Measurements from ENCODE around the gene ERG28.

Gene ERG28

DNA sequence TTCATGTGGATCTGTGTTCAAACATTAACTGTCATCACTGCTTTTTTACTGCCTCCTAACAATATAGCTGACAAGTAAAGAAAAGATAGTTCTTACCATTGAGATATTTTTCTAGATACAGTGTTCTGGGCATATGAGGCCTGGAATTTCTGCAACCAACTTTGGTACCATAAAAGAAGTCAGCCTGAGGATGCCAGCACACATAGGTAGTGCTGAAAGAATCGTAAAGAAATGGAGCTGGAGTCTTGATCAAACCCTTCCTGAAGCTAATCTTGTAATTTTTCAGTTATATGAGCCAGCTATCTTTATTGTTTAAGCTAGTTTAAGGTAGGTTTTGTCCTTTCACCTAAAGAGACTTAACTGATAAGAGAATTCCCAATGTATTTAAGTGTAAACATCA lies 11.3 kb downstream of the ERG28 start:
- Mint-ChIP-seq H3K27me3 (no peaks in the 10 kb centered on the region), H3K4me1 (ENCODE audit: low read depth) (peaks cover 6% of the 10 kb centered on the region), H3K27ac (no peak overlapping the region), H3K36me3 (ENCODE audit: low read depth) (peaks cover 76% of the 10 kb centered on the region), H3K9me3 (no peaks in the 10 kb centered on the region), H3K4me3 (no peak overlapping the region)
- DNase-seq = no peak

DNA sequence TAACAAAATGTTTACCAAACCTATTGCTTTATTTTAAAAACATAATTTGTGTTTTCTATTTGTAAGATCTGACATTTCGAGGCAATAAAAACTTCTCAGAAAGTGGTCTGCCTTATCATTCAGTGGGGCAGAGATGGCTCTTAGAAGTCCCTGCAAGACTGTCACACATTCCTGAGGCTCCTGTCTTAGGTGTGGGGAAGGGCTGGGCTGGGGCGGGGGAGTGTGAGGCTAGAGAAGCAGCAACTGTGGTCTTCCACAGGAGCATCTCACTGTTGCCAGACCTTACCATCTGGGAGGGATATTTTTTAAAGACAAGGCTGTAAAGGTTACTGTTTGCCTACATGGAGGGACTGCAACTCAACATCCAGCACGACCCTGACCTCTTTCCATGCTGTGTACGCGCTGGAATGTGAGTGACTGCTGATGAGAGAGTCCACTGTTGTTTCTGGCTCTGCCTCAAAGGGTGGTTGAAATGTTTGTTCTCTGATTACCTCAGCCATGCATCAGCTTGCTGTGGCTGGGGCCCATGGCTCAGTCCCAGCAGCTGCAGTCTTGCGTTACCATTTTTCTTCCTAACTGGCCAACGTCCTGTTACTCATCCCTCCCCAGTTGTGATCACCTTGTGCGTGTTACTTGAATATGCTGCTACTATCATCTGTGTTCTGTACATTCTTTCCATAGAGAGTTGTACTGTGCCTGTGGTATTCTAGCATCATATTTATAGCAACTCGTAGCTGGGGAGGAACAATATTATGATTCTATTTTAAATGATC lies 12.4 kb downstream of the ERG28 start:
- DNase-seq = no peak
- no peak overlapping the region for H3K4me3 Mint-ChIP-seq
- H3K36me3 Mint-ChIP-seq (ENCODE audit: low read depth) = peaks cover 70% of the 10 kb centered on the region
- H3K9me3 Mint-ChIP-seq = no peaks in the 10 kb centered on the region
- H3K27me3 Mint-ChIP-seq = no peaks in the 10 kb centered on the region
- H3K4me1 Mint-ChIP-seq (ENCODE audit: low read depth) = no peaks in the 10 kb centered on the region
- H3K27ac Mint-ChIP-seq = no peak overlapping the region

DNA sequence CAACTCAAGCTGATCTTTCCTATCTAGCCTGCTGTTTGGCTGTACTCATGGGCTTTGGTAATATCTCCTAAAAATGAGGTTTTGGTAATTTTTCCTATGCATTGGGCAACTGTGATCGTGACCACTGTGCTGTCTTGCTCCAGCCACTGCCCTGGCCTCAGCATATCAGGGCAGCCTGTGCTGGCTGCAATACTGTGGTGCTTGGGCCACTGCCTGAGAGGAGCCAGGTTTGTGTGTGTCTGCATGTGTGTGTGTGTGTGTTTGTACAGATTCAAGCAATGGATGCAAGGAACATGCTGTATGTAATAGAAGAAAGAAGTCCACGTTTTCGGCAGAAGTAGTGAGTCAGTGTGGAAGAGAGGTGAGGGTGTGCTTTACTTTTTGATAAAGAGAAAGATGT lies 13.0 kb downstream of the ERG28 start:
- H3K27me3 Mint-ChIP-seq = no peaks in the 10 kb centered on the region
- no peak overlapping the region for H3K27ac Mint-ChIP-seq
- peaks cover 66% of the 10 kb centered on the region for H3K36me3 Mint-ChIP-seq (ENCODE audit: low read depth)
- no peaks in the 10 kb centered on the region for H3K4me1 Mint-ChIP-seq (ENCODE audit: low read depth)
- H3K4me3 Mint-ChIP-seq = no peak overlapping the region
- DNase-seq = no peak
- H3K9me3 Mint-ChIP-seq = no peaks in the 10 kb centered on the region

DNA sequence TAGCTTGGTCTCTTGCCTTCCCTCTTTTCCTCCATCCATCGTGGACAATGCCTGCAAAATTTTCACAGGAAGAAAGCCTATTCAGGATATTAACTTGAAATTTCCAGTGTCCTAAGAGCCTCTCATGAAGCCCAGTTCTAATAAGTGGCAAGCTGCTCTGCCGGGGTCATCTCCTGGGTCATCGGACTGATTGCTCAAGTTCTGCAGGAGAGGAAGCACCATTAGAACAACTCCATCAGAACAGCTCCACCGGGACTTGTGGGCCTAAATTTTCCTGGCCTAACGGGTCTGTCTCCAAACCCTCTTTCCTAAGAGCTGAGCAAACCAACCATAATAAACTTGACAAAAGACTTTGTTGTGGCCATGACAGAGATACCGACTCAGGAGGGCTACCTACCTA lies 13.9 kb downstream of the ERG28 start:
- H3K27me3 Mint-ChIP-seq = no peaks in the 10 kb centered on the region
- peaks cover 58% of the 10 kb centered on the region for H3K36me3 Mint-ChIP-seq (ENCODE audit: low read depth)
- no peaks in the 10 kb centered on the region for H3K9me3 Mint-ChIP-seq
- no peaks in the 10 kb centered on the region for H3K4me1 Mint-ChIP-seq (ENCODE audit: low read depth)
- no peak overlapping the region for H3K4me3 Mint-ChIP-seq
- DNase-seq = no peak
- no peak overlapping the region for H3K27ac Mint-ChIP-seq

DNA sequence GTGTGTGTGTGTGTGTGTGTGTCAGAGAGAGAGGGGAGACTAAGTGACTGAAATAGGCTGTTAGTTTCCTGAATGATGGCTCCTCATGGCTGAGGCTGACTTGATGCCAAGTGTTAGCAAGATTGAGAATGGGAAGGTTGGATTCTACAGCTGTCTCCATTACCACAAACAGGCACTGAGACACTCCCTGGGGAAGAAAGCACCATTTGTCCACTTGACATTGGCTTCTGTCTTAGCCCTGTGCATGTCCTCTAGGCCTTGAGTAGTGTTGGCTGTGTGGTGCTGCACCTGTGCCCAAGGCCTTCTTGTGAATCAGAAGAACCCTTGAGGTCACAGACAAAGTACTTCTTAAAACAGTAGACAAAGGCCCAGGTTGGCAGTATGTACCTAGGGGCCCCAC lies 15.6 kb downstream of the ERG28 start:
- Mint-ChIP-seq H3K4me3 (no peak overlapping the region), H3K9me3 (no peaks in the 10 kb centered on the region), H3K36me3 (ENCODE audit: low read depth) (peaks cover 41% of the 10 kb centered on the region), H3K4me1 (ENCODE audit: low read depth) (no peaks in the 10 kb centered on the region), H3K27me3 (no peaks in the 10 kb centered on the region), H3K27ac (no peak overlapping the region)
- no peak for DNase-seq

DNA sequence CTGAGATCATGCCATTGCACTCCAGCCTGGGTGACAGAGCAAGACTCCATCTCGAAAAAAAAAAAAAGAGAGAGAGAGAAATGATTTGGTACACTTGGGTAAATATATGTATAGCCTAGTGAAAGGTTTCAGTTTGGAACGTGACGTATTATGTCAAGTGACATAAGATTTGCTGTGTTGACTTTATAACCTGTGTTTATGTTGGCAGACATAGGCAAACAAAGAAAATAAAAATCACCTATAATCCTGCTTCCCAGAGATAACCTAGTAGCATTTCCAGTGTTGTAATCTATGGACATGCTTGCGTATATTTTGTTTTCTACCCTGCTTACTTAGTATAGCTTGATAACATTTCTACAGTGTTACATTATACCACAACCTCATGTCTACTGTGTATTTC lies 16.7 kb downstream of the ERG28 start:
- Mint-ChIP-seq H3K9me3 (no peaks in the 10 kb centered on the region), H3K27me3 (no peaks in the 10 kb centered on the region), H3K36me3 (ENCODE audit: low read depth) (peaks cover 34% of the 10 kb centered on the region), H3K4me3 (no peak overlapping the region), H3K27ac (no peak overlapping the region), H3K4me1 (ENCODE audit: low read depth) (no peaks in the 10 kb centered on the region)
- no peak for DNase-seq

DNA sequence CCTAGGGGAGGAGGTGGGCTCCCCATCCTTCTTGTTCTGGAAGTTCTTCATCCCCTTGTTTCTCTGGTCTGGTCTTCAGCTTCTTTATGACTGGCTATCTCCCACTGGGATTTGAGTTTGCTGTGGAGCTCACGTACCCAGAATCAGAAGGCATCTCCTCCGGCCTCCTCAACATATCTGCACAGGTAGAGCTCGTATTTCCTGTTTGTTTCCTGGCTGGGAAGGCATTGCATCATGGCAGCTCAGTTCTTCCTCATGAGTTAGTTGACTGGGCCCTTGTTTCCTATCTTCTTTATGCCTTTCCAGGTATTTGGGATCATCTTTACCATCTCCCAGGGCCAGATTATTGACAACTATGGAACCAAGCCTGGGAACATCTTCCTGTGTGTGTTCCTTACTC lies 19.8 kb downstream of the ERG28 start:
- no peak overlapping the region for H3K4me3 Mint-ChIP-seq
- H3K27me3 Mint-ChIP-seq = no peaks in the 10 kb centered on the region
- peak overlapping the region; percentile 5 for H3K27ac Mint-ChIP-seq
- DNase-seq = no peak
- peaks cover 15% of the 10 kb centered on the region for H3K36me3 Mint-ChIP-seq (ENCODE audit: low read depth)
- H3K4me1 Mint-ChIP-seq (ENCODE audit: low read depth) = no peaks in the 10 kb centered on the region
- no peaks in the 10 kb centered on the region for H3K9me3 Mint-ChIP-seq

DNA sequence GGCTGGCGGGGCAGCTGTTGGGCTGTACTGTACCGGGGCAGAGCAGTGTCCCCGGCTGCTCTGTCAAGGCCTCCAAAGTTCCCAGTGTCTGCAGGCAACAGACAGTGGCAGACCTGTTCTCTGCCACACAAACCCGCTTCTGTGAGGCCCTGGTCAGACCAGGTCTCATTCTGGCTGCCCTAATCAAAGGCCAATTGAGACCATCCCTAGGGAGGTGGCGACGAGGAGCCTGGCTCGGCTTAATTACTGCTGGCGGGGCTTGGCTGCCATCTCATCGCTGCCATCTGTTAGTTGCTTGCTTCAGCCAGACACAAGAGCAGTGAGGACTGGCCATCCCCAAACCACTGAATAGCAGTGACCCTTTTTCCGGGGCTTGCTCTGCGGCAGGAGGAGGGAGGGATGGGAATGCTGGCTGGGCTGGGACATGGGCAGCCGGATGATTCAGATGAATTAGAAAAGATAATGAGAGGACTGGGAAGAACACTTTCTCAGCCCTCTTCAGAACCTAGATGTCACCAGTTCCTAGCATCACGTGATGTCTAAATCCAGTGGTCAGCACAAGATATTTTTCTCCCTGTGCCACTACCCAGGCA lies 24.5 kb downstream of the ERG28 start:
- Mint-ChIP-seq H3K4me3 (no peak overlapping the region), H3K27me3 (no peaks in the 10 kb centered on the region), H3K9me3 (no peaks in the 10 kb centered on the region), H3K27ac (no peak overlapping the region), H3K4me1 (ENCODE audit: low read depth) (no peaks in the 10 kb centered on the region), H3K36me3 (ENCODE audit: low read depth) (peaks cover 14% of the 10 kb centered on the region)
- no peak for DNase-seq

DNA sequence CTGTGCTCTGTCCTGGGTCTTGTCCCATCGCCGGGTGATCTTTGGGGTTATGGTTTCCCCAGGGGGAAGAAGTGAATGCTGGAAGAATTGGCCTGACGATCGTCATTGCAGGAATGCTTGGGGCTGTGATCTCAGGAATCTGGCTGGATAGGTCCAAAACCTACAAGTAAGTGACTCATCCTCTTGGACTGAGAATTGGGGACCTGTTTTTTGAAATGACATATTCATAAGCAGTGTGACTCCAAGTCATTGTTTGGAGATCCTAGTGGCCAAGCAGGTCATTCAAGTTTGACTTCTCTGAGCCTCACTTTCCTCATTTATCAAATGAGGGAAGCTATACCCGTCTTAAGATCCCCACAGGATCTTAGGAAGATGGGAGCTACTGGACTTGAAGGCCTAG lies 25.8 kb downstream of the ERG28 start:
- Mint-ChIP-seq H3K36me3 (ENCODE audit: low read depth) (peaks cover 14% of the 10 kb centered on the region), H3K4me1 (ENCODE audit: low read depth) (no peaks in the 10 kb centered on the region), H3K27ac (no peak overlapping the region), H3K9me3 (no peaks in the 10 kb centered on the region), H3K4me3 (no peak overlapping the region), H3K27me3 (no peaks in the 10 kb centered on the region)
- no peak for DNase-seq

DNA sequence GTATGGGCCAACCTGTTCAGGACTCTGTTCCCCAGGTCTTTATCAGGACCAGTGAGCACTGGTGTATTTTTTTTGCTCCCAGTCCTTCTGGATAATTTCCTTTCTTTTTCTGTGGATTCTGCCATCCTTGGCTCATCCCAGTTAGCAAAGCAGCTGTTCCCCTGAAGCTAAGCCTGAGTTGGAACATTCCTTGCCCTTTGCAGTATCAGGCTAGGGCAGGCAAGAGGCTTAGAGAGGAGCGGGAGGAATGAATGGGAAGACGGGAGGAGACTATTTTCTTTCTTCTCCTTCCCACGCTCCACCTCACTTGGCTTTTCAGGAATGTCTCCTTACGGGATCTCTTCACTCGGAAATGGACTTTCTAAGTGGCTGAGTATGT lies 29.2 kb downstream of the ERG28 start:
- H3K27me3 Mint-ChIP-seq = no peaks in the 10 kb centered on the region
- no peaks in the 10 kb centered on the region for H3K4me1 Mint-ChIP-seq (ENCODE audit: low read depth)
- DNase-seq = no peak
- H3K27ac Mint-ChIP-seq = no peak overlapping the region
- no peak overlapping the region for H3K4me3 Mint-ChIP-seq
- H3K36me3 Mint-ChIP-seq (ENCODE audit: low read depth) = peaks cover 6% of the 10 kb centered on the region
- H3K9me3 Mint-ChIP-seq = no peaks in the 10 kb centered on the region

DNA sequence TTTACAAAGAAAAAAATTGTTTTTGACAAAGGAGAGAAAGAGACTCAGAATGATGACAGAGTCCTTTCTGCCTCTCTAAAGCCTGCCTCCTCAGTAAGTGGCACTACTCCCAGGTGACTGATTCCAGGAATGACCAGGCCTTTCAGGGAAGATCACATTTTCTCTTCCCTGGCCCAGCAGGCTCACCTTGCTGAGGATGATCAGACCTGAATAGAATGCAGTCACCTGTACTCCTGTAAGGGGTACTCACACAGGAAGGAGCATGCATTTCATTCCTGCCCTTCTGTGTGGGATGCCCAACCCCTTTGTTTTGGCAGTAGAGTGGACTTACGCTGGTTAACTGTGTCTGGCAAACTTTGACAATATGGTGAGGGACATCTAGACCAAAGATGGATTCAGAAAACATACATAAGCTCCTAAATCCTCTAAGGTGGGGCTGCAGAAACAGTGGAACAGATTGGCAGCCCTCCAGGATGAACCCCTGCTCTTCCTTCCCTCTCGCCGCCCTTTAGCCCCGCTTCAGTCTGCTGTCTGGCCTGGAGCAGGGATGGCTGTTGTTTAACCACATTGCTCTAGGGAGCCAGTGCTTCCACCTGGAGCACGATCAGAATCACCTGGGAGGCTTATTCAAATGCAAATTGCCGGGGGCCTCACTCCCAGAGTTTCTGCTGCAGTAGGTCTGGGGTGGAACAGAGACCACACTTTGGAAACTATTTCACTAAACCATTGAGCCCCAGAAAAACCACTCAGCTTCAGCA lies 29.8 kb downstream of the ERG28 start:
- no peak for DNase-seq
- Mint-ChIP-seq H3K27me3 (no peaks in the 10 kb centered on the region), H3K9me3 (no peaks in the 10 kb centered on the region), H3K36me3 (ENCODE audit: low read depth) (peaks cover 6% of the 10 kb centered on the region), H3K27ac (no peak overlapping the region), H3K4me3 (no peak overlapping the region), H3K4me1 (ENCODE audit: low read depth) (no peaks in the 10 kb centered on the region)

DNA sequence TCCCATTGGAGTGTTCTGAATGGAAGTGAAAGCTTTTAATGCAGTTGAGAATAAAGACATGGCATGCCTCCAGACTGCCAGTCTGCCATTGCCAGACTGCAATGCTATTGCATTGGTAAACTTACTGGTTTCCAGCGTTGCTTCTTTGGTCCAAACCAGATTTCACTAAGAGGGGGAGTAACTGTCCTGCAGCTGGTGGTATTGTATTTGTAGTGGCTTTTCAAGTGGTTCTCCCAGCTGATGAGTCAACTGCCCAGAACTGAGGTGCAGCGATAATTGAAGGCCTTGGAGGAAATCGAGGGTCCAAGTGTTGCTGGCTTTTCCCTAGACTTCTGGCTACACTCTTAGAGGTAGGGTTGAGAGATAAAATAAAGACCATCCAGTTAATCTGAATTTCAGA lies 31.9 kb downstream of the ERG28 start:
- Mint-ChIP-seq H3K27ac (no peak overlapping the region), H3K27me3 (no peaks in the 10 kb centered on the region), H3K36me3 (ENCODE audit: low read depth) (no peaks in the 10 kb centered on the region), H3K4me1 (ENCODE audit: low read depth) (no peaks in the 10 kb centered on the region), H3K9me3 (no peaks in the 10 kb centered on the region), H3K4me3 (no peak overlapping the region)
- no peak for DNase-seq

DNA sequence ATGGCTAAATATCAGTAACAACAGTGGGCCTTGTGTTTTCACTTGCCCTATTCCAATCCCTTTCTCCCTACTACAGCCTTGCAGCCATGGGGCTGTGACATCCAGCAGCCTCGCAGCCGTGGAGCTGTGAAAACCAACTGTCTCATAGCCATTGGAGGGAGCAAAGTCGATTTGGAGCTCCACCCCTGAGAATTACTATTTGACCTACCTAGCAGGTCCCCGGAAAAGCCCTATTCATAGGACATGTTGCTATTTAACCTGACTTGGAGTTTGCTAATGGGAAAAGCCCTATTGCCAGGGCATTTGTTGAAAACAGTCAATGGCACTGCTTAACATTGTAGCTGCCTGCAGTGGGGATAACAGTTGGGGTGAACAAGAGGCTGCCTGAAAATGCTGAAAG lies 33.3 kb downstream of the ERG28 start:
- Mint-ChIP-seq H3K4me1 (ENCODE audit: low read depth) (no peaks in the 10 kb centered on the region), H3K27me3 (no peaks in the 10 kb centered on the region), H3K27ac (no peak overlapping the region), H3K4me3 (no peak overlapping the region), H3K9me3 (no peaks in the 10 kb centered on the region), H3K36me3 (ENCODE audit: low read depth) (no peaks in the 10 kb centered on the region)
- no peak for DNase-seq

DNA sequence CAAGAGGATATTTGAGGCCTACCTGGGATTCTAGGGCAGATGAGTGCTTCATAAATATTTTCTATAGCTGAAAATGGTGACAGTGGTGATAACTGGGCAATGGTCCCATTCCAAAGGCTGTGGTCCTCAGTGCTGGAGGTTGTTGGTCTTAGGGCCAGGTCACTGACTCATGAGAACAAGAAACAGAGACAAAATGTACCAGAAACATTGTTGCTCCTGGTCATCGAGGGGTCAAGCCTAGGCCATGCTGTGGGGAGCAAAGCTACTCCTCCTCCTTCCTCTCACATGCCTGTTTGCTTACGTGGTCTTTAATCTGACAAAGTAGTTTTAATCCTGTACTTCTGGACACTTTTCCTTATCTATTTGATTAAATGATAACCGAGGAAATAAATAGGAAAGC lies 33.8 kb downstream of the ERG28 start:
- Mint-ChIP-seq H3K4me3 (no peak overlapping the region), H3K36me3 (ENCODE audit: low read depth) (no peaks in the 10 kb centered on the region), H3K27ac (no peak overlapping the region), H3K9me3 (no peaks in the 10 kb centered on the region), H3K4me1 (ENCODE audit: low read depth) (no peaks in the 10 kb centered on the region), H3K27me3 (no peaks in the 10 kb centered on the region)
- DNase-seq = no peak

DNA sequence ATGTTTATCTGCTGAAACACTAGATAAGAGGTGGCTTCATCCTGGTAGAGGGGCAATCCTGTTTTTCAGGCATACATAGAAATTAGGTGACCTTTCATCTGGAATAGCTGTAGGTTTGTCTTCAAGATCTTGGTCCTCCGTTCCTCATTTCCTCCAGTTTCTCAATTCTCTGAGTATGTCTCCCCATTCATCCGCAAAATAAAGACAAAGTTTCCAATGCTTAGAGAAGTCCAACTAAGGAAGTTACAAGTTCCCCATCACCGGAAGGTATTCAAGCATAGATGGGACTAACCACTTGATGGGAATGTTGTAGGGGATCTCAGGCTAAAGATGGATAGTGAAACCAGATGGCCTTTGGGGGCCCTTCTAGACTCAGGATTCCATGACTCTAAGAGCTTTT lies 34.3 kb downstream of the ERG28 start:
- Mint-ChIP-seq H3K4me3 (no peak overlapping the region), H3K9me3 (no peaks in the 10 kb centered on the region), H3K27ac (no peak overlapping the region), H3K27me3 (no peaks in the 10 kb centered on the region), H3K4me1 (ENCODE audit: low read depth) (no peaks in the 10 kb centered on the region), H3K36me3 (ENCODE audit: low read depth) (no peaks in the 10 kb centered on the region)
- DNase-seq = no peak
